MV-4-11 (cell line): Measurements from ENCODE around the gene FCGR2B.
"Not testable (repeated sequence)": the region's sequence is repeated elsewhere in the genome, so short reads cannot be mapped to it uniquely, and the experiment has no call there.

Source experiments
- DNase-seq: peaks from one replicate; lab custom pipeline; 2025; lab: John Stamatoyannopoulos, UW

FCGR2B gene

DNA sequence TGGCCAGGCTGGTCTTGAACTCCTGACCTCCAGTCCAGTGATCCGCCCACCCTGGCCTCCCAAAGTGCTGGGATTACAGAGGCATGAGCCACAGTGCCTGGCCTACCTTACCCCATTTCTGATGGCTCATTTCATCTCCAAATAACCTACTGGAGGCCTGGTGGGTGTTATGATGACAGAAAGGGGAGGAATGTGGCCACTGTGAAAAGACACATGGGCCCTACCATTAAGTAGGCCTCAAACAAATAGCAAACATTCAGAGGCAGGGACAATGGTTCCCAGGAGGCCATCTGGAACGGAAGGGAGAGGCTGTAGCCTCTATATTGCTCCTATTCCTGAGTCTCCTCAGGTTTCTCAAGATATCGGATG is 43.2 kb downstream of the FCGR2B start:
- DNase-seq, result no peak

- peak; percentile 83 for DNase-seq
Measured at GRCh38 chr1:161706482-161707347, 43.8 kb downstream of the FCGR2B start, which contains the start of gene FCRLA. TSS of gene FCRLA (plus strand) at chr1:161707229. CDS start at chr1:161707265, 36 bp downstream.

GRCh38 chr1:161707503-161707902 is 44.6 kb downstream of the FCGR2B start:
- no peak for DNase-seq

DNA sequence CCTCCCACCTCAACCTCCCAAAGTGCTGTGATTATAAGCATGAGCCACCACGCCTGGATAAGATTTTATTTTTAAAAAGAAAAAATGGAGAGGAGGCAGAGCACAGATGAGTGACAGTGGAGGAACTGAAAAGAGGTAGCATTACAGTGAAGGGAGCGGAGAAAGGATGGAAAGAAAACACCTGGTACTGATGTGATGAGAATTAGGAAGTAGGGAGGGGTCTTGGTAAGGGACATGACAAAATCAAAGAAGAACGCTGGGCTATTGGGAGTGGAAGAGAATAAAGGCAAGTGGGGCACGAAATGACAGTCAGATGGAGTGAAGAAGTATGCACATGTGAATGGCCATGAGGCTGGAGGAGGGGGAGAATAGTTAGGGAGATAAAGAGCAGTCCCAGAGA is 46.4 kb downstream of the FCGR2B start:
- no peak for DNase-seq

GRCh38 chr1:161710560-161710959 is 47.6 kb downstream of the FCGR2B start:
- no peak for DNase-seq

DNA sequence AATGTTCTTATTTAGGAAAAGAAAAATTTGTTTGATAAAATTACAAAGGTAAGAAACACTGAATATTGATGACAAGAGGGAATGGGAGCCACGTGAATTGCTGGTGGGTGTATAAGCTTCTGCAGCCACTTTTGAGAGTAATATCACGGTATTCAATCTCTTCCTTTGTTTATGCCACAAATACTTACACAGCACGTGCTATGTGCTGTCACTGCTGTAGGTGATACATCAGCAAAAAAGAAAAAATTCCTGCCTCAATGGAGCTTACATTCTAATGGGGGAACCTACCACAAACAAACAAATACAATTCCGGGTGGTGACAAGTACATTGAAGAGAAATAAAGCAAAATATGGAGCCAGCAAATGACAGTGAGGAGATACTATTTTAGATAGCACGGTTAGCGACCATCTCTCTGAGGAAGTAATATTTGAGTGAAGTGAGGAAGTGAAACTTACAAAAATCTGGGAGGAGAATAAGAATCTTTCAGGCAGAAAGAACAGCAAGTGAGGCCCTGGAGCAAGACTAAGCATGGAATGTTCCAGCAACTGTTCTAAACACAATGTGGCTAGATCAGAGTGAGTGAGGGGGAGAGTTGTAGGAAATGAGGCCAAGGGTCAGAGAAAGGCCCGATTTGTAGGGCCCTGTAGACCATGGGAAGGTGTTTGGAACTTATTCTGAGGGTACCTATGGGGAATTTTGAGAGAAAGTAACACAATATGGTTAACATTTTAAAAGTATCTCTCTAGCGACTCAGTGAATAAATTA is 55.8 kb downstream of the FCGR2B start:
- peak; percentile 78 for DNase-seq

GRCh38 chr1:161719325-161719611 is 56.3 kb downstream of the FCGR2B start:
- no peak for DNase-seq

GRCh38 chr1:161720422-161720821 is 57.5 kb downstream of the FCGR2B start:
- DNase-seq, result no peak

GRCh38 chr1:161720956-161721737 is 58.2 kb downstream of the FCGR2B start, which contains the start of gene FCRLB:
TSS of gene FCRLB (plus strand) at chr1:161721544. CDS start at chr1:161722673, 1,129 bp downstream.
- DNase-seq, result peak; percentile 33

DNA sequence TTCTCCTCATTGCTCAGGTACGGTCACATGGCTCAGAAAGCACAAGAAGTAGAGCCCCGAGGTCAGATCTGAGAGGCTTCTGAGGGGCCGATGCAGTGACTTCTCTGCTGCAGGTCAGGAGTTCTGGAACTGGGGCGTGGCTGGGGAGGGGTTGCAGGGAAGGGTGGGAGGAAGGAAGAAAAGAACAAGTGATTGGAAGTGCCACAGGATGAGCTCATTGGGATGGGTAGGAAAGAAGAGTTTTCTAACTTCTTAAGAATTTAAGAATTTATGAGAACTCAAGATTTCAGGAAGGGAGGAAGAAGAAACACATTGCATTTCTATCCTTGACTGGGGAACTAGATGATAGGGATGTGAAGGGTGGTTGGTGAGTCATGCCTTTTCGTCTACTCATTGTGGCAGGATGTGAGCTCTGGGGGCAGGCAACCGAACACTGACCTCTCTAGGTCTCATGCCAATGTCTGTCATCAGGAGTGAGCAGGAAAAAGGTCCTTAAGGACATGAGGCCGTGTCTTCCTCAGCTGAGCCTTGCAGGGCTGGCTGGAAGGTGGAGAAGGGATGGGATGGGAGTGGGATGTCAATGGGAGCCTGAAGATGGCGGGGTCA is 58.9 kb downstream of the FCGR2B start:
- DNase-seq, result peak; percentile 94

GRCh38 chr1:161722406-161722805 is 59.5 kb downstream of the FCGR2B start:
- DNase-seq, result peak; percentile 32

- DNase-seq, result no peak
Measured at GRCh38 chr1:161723459-161724141, 60.7 kb downstream of the FCGR2B start.

- not testable (repeated sequence) for DNase-seq
Measured at GRCh38 chr1:161725258-161725907, 62.4 kb downstream of the FCGR2B start.

DNA sequence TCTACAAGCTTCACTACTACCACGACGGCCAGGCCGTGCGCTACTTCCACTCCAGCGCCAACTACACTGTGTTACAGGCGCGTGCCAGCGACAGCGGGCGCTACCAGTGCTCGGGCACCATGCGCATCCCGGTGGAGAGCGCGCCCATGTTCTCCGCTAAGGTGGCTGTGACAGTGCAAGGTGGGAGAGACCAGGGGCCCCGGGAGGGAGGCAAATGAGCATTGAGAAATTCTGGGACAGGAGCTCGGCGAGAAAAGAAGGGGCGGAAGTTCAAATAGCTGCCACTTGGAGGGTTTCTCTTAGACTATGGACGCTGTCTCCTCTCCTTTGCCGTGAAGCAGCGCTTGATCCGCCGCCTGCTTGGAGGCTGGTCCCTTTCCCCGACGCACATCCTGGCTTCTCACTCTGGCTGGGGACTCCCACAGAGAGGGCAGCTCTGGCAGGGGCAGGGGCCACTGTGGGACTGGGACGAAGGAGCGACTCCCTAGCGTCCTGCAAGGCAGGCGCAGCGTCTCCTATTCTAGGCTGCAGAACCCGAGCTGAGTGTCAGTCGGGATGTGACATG is 63.0 kb downstream of the FCGR2B start:
- DNase-seq, result peak; percentile 55

GRCh38 chr1:161726473-161727255 is 63.7 kb downstream of the FCGR2B start:
- peak; percentile 58 for DNase-seq

DNA sequence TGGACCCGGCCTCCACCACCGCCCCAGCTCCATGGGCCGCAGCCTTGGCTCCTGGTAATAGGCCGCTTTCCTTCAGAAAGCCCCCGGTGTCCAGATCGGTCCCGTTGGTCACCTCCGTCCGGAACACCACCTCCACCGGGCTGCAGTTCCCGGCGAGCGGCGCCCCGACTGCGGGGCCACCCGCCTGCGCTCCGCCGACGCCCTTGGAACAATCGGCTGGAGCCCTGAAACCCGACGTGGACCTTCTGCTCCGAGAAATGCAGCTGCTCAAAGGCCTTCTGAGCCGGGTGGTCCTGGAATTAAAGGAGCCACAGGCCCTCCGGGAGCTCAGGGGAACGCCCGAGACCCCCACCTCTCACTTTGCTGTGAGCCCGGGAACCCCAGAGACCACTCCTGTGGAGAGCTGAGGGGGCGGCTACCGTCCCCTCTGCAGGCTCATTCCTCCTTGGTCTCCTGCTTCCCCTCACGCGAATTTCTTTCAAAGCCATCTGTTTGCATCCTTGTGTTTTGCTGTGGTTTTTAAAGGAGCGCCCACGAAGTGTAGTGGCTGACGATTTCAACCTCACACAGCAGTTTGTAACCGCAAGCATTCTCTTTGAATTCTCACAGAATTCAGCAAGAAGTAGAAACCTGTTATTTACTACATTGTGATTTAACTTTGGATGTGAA is 64.4 kb downstream of the FCGR2B start:
- peak; percentile 84 for DNase-seq
